SK-MEL-5 (cell line): ENCODE measurements around the gene RFFL. TPM values are rescaled to one million over a fixed set of nuclear protein-coding genes. Genes with fewer than 3 reads are reported as not detected.
A peak's percentile ranks its signal among the peaks of the same experiment; 100 is the strongest.

Experiments
- DNase-seq: peaks from one replicate; pipeline ENCODE4 v3.0.0-alpha.2; 2016; ENCODE audit warnings: low read depth, low spot score
- in situ Hi-C: cut with HindIII; loops from 2 replicates; pipeline ENCODE4 v1.10.0; 2016; ENCODE audit warnings: low sequenced_read_pairs, high pct_unique_total_duplicates, low pct_unique_long_range_greater_than_20kb
- total RNA-seq: library from RNA; depleted of rRNA; stranded (reverse); fragments of >200 nt; shearing (Covaris generic); gene quantifications from 2 replicates; pipeline ENCODE4 v1.2.3, GENCODE V29; 2014

RFFL gene
- total RNA-seq, 1 experiment from 2014 or later = 9.7 TPM

GRCh38 chr17:34996422-34997285, 66.9 kb downstream of the RFFL start:
- in situ Hi-C loops = no loop called here
- DNase-seq = no peak

GRCh38 chr17:34993031-34993430, 70.5 kb downstream of the RFFL start:
- DNase-seq = no peak
- in situ Hi-C loops = no loop called here

GRCh38 chr17:34991606-34992005, 71.9 kb downstream of the RFFL start:
- in situ Hi-C loops = no loop called here
- no peak for DNase-seq

- in situ Hi-C loops = no loop called here
These were observed 72.6 kb downstream of the RFFL start for GRCh38 chr17:34990921-34991365.

GRCh38 chr17:34989473-34989872, 74.0 kb downstream of the RFFL start:
- in situ Hi-C loops = no loop called here
- no peak for DNase-seq

More at GRCh38 chr17:34990921-34991365, 72.6 kb downstream of the RFFL start:
- DNase-seq = no peak

GRCh38 chr17:34988644-34989043, 74.9 kb downstream of the RFFL start:
- DNase-seq = no peak
- in situ Hi-C loops = no loop called here

GRCh38 chr17:34987232-34987631, 76.3 kb downstream of the RFFL start:
- in situ Hi-C loops = no loop called here
- no peak for DNase-seq

GRCh38 chr17:34981538-34982241, 81.8 kb downstream of the RFFL start:
- DNase-seq = no peak
- in situ Hi-C loops = no loop called here

GRCh38 chr17:34980681-34981537, 82.6 kb downstream of the RFFL start:
- in situ Hi-C loops = no loop called here
- DNase-seq = peak; percentile 74

- in situ Hi-C loops = no loop called here
- DNase-seq = peak; percentile 94
These were observed 83.2 kb downstream of the RFFL start, which contains the start of gene LIG3 for GRCh38 chr17:34980353-34980680. Gene LIG3, plus strand, starts transcription at chr17:34980512. Its CDS starts 2,494 bp downstream, at chr17:34983006.

GRCh38 chr17:34979650-34980352, 83.7 kb downstream of the RFFL start:
- DNase-seq = peak; percentile 23
- in situ Hi-C loops = no loop called here

- in situ Hi-C loops = no loop called here
- no peak for DNase-seq
These were observed 84.4 kb downstream of the RFFL start for GRCh38 chr17:34979153-34979552.

- DNase-seq = no peak
- in situ Hi-C loops = no loop called here
These were observed 88.4 kb downstream of the RFFL start for GRCh38 chr17:34974794-34975785.

- in situ Hi-C loops = no loop called here
- DNase-seq = no peak
These were observed 89.3 kb downstream of the RFFL start for GRCh38 chr17:34974179-34974578.

- in situ Hi-C loops = no loop called here
- peak; percentile 95 for DNase-seq
These were observed 102.2 kb downstream of the RFFL start, which contains the start of the genes CCT6B and ZNF830 for GRCh38 chr17:34961093-34961911. Gene CCT6B, minus strand, starts transcription at chr17:34961460. Its CDS starts 67 bp downstream, at chr17:34961393. Gene ZNF830, plus strand, starts transcription at chr17:34961540. Its CDS starts 27 bp downstream, at chr17:34961567.
